IMR-90 (cell line): ENCODE data around the gene S1PR4. TPM values are rescaled to one million over a fixed set of nuclear protein-coding genes. Genes with fewer than 3 reads are reported as not detected.

Experiments
- ATAC-seq: fragments of 200-7000 bp; cut with Tn5 transposase; 2 replicates; pipeline ENCODE4 v1.9.1; 2020; ENCODE audit warnings: low read depth, mild to moderate bottlenecking, moderate library complexity
- BruUV-seq: library from RNA; stranded (reverse); fragments of 400-500 nt; replicated peaks from 2 replicates; lab custom pipeline; 2021; lab: Mats Ljungman, UMichigan
- CTCF ChIA-PET: fragments of 300-600 bp; formaldehyde crosslinking; extraction: SDS; loops from one replicate; lab custom pipeline; 2021; ENCODE audit warnings: antibody characterized with exemption; lab: Yijun Ruan, JAX
- POLR2A ChIA-PET: fragments of 300-600 bp; sonication (Branson Sonifier 250); formaldehyde crosslinking; loops from one replicate; lab custom pipeline; 2022; ENCODE audit warnings: antibody characterized with exemption; ENCODE audit not compliant: unreplicated experiment; lab: Charles Lee
- DNase-seq: peaks from one replicate; pipeline ENCODE4 v3.0.0; 2013
- H2AFZ ChIP-seq: replicated peaks from 2 replicates; pipeline ENCODE3; 2013; ENCODE audit warnings: low read length, mild to moderate bottlenecking; ENCODE audit not compliant: poor library complexity
- H2AK5ac ChIP-seq: 2 replicates; pipeline ENCODE4 v1.6.1; 2013; ENCODE audit warnings: low read depth, low read length, inconsistent platforms
- H2AK9ac ChIP-seq: replicated peaks from 2 replicates; pipeline ENCODE3; 2013; ENCODE audit warnings: mild to moderate bottlenecking, low read depth, low read length, moderate library complexity; ENCODE audit not compliant: poor library complexity
- H2BK120ac ChIP-seq: 2 replicates; pipeline ENCODE4 v1.6.1; 2013; ENCODE audit warnings: low read depth, low read length, inconsistent platforms
- H2BK15ac ChIP-seq: 3 replicates; pipeline ENCODE4 v1.6.1; 2013; ENCODE audit warnings: low read depth, low read length, inconsistent platforms
- H2BK20ac ChIP-seq: 2 replicates; pipeline ENCODE4 v1.6.1; 2013; ENCODE audit warnings: low read depth, mild to moderate bottlenecking, inconsistent platforms, low read length, moderate library complexity
- H2BK5ac ChIP-seq: 2 replicates; pipeline ENCODE4 v1.6.1; 2013; ENCODE audit warnings: mild to moderate bottlenecking, low read depth, low read length, inconsistent platforms; ENCODE audit not compliant: poor library complexity, severe bottlenecking
- H3K14ac ChIP-seq: replicated peaks from 2 replicates; pipeline ENCODE4 v1.6.1; 2013; ENCODE audit warnings: low read depth, low read length, inconsistent platforms
- H3K18ac ChIP-seq: 2 replicates; pipeline ENCODE4 v1.6.1; 2013; ENCODE audit warnings: low read depth, low read length, control low read depth
- H3K23ac ChIP-seq: 2 replicates; pipeline ENCODE4 v1.6.1; 2013; ENCODE audit warnings: low read depth, low read length, inconsistent platforms
- H3K27ac ChIP-seq: 2 replicates; pipeline ENCODE4 v1.5.1; 2013; ENCODE audit warnings: mild to moderate bottlenecking, control low read depth, low read length; ENCODE audit not compliant: insufficient read depth
- H3K27me3 ChIP-seq: 2 replicates; pipeline ENCODE4 v1.6.1; 2013; ENCODE audit warnings: low read length; ENCODE audit not compliant: control insufficient read depth, insufficient read depth
- H3K36me3 ChIP-seq: 2 replicates; pipeline ENCODE4 v1.6.1; 2013; ENCODE audit warnings: low read length, mixed read lengths; ENCODE audit not compliant: control insufficient read depth, insufficient read depth
- H3K4ac ChIP-seq: 2 replicates; pipeline ENCODE4 v1.6.1; 2013; ENCODE audit warnings: low read depth, low read length, inconsistent platforms
- H3K4me1 ChIP-seq: 2 replicates; pipeline ENCODE4 v1.6.1; 2013; ENCODE audit warnings: low read length, mixed read lengths; ENCODE audit not compliant: control insufficient read depth, insufficient read depth
- H3K4me2 ChIP-seq: 2 replicates; pipeline ENCODE4 v1.6.1; 2013; ENCODE audit warnings: low read depth, mild to moderate bottlenecking, control low read depth, low read length, moderate library complexity
- H3K4me3 ChIP-seq: 2 replicates; pipeline ENCODE4 v1.5.1; 2013; ENCODE audit warnings: low read depth, mild to moderate bottlenecking, control low read depth, low read length, moderate library complexity; ENCODE audit not compliant: insufficient read depth
- H3K56ac ChIP-seq: 2 replicates; pipeline ENCODE4 v1.6.1; 2013; ENCODE audit warnings: low read length, inconsistent platforms; ENCODE audit not compliant: insufficient read depth; ENCODE audit errors: extremely low read depth
- H3K79me1 ChIP-seq, 2 experiments: 2 replicates each; pipeline ENCODE4 v1.6.1; 2013; ENCODE audit warnings: low read length in 2 of 2, inconsistent platforms in 1 of 2, low read depth in 1 of 2
- H3K9ac ChIP-seq: 2 replicates; pipeline ENCODE4 v1.6.1; 2013; ENCODE audit warnings: low read depth, low read length, control low read depth
- H3K9me1 ChIP-seq: 2 replicates; pipeline ENCODE4 v1.6.1; 2013; ENCODE audit warnings: low read length, inconsistent platforms; ENCODE audit not compliant: insufficient read depth
- H3K9me3 ChIP-seq: 2 replicates; pipeline ENCODE4 v1.6.1; 2013; ENCODE audit warnings: low read length; ENCODE audit not compliant: control insufficient read depth, insufficient read depth
- H4K20me1 ChIP-seq: 2 replicates; pipeline ENCODE4 v1.6.1; 2013; ENCODE audit warnings: low read length, inconsistent platforms; ENCODE audit not compliant: insufficient read depth
- H4K5ac ChIP-seq: 2 replicates; pipeline ENCODE4 v1.6.1; 2013; ENCODE audit warnings: mild to moderate bottlenecking, low read depth, low read length, control low read depth
- H4K8ac ChIP-seq, 2 experiments: 2 replicates each; pipeline ENCODE4 v1.6.1; 2013; ENCODE audit warnings: low read depth in 2 of 2, low read length in 2 of 2, control low read depth in 1 of 2, inconsistent platforms in 1 of 2
- H4K91ac ChIP-seq: 2 replicates; pipeline ENCODE4 v1.6.1; 2013; ENCODE audit warnings: low read depth, low read length, inconsistent platforms; ENCODE audit not compliant: insufficient read depth
- CHD1 ChIP-seq: IDR thresholded peaks from 2 replicates; pipeline ENCODE4 v1.6.1; 2012; ENCODE audit warnings: low read depth, low read length, improper control_type of control experiment
- CTCF ChIP-seq: conservative IDR thresholded peaks from 2 replicates; pipeline ENCODE4 v1.5.1; 2012; ENCODE audit warnings: mild to moderate bottlenecking, low read depth, low read length, improper control_type of control experiment
- FOS ChIP-seq: fragments of 150-350 bp; IDR thresholded peaks from 2 replicates; pipeline ENCODE4 v1.6.1; 2016; ENCODE audit warnings: low read depth, low read length
- MAZ ChIP-seq: IDR thresholded peaks from 2 replicates; pipeline ENCODE4 v1.6.1; 2012; ENCODE audit warnings: low read depth, mild to moderate bottlenecking, low read length, improper control_type of control experiment, moderate library complexity, borderline replicate concordance
- NFE2L2 ChIP-seq: fragments of 150-350 bp; IDR thresholded peaks from 2 replicates; pipeline ENCODE4 v1.6.1; 2016; ENCODE audit warnings: low read depth, mild to moderate bottlenecking, low read length
- POLR2A ChIP-seq: IDR thresholded peaks from 2 replicates; pipeline ENCODE4 v1.6.1; 2012; ENCODE audit warnings: mild to moderate bottlenecking, low read depth, low read length
- RAD21 ChIP-seq: IDR thresholded peaks from 2 replicates; pipeline ENCODE4 v1.6.1; 2012; ENCODE audit warnings: low read length, improper control_type of control experiment
- RCOR1 ChIP-seq: IDR thresholded peaks from 2 replicates; pipeline ENCODE4 v1.6.1; 2012; ENCODE audit warnings: mild to moderate bottlenecking, low read length, improper control_type of control experiment; ENCODE audit not compliant: insufficient replicate concordance
- RFX5 ChIP-seq: IDR thresholded peaks from 2 replicates; pipeline ENCODE4 v1.8.0; 2012; ENCODE audit warnings: low read depth, mild to moderate bottlenecking, low read length, moderate library complexity
- WGBS, 2 experiments: methylation state at CpG; one replicate each; pipeline versions ENCODE4 v1.1.5 to v1.1.7; 2013; ENCODE audit warnings: missing lambda C conversion rate in 2 of 2; ENCODE audit not compliant: insufficient read length in 1 of 2; ENCODE audit errors: extremely low coverage in 2 of 2; 5-methylcytosine and 5-hydroxymethylcytosine counted together
- dilution Hi-C: fragments of 300-500 bp; cut with HindIII; formaldehyde crosslinking; loops from one replicate; pipeline ENCODE4 v1.14.3; 2018; ENCODE audit warnings: low sequenced_read_pairs; ENCODE audit not compliant: unreplicated experiment
- in situ Hi-C: fragments of 300-500 bp; cut with MboI; formaldehyde crosslinking; loops from 3 replicates; pipeline ENCODE4 v1.14.3; 2019; ENCODE audit warnings: low sequenced_read_pairs, inconsistent platforms, mixed read lengths
- intact Hi-C: fragments of 100-400 bp; cut with micrococcal nuclease; formaldehyde crosslinking; loops from 2 replicates; pipeline ENCODE4 v1.10.0; 2022
- polyA plus RNA-seq, 3 experiments: library from polyadenylated mRNA; depleted of rRNA; stranded (reverse); fragments of >200 nt; gene quantifications; 2 replicates each; pipeline ENCODE4 v1.2.3, GENCODE V29; 2012; ENCODE audit warnings: low replicate concordance in 1 of 3
- total RNA-seq: library from RNA; depleted of rRNA; stranded (reverse); fragments of >200 nt; gene quantifications from 2 replicates; pipeline ENCODE4 v1.2.3, GENCODE V29; 2012
- TF ChIP-seq, protein P1 (sequence below): fragments of 150-350 bp; IDR thresholded peaks from 2 replicates; pipeline ENCODE4 v1.6.1; 2017; ENCODE audit warnings: mild to moderate bottlenecking, antibody characterized with exemption, low read length, low read depth

Gene S1PR4
- total and polyA plus RNA-seq, 2 of the 4 experiments (the other 2 are of a cell fraction): not detected

GRCh38 chr19:3171894-3172672 lies 6.5 kb upstream of the S1PR4 start:
- no peaks in the 10 kb centered on the region for H3K36me3 ChIP-seq
- H2BK120ac ChIP-seq: no peak overlapping the region
- no peak overlapping the region for H3K27ac ChIP-seq
- peaks cover 5% of the 10 kb centered on the region; the same call in 1 of the 2 replicates for H3K9me1 ChIP-seq
- no peak overlapping the region for H4K91ac ChIP-seq
- ChIA-PET CTCF (no interaction called here), POLR2A (no interaction called here)
- no peaks in the 10 kb centered on the region for H3K9me3 ChIP-seq
- H3K4ac ChIP-seq: no peak overlapping the region
- no peaks in the 10 kb centered on the region; the same call in 1 of the 2 replicates for H3K27me3 ChIP-seq
- H4K5ac ChIP-seq: no peak overlapping the region
- dilution Hi-C loops: no loop called here
- H3K56ac ChIP-seq: no peak overlapping the region
- ATAC-seq (no peak; the same call in 1 of the 2 replicates), DNase-seq (no peak)
- H2AK9ac ChIP-seq: no peak overlapping the region
- no peak overlapping the region; the same call in 1 of the 2 replicates for H2AK5ac ChIP-seq
- intact Hi-C loops: no loop called here
- peaks cover 0 to 4% of the 10 kb centered on the region in 2 experiments; a peak in 1 of 4 replicates for H3K79me1 ChIP-seq
- H3K14ac ChIP-seq: no peak overlapping the region
- H4K8ac ChIP-seq: no peak overlapping the region
- H2BK5ac ChIP-seq: no peak overlapping the region
- H3K4me1 ChIP-seq: peaks cover 7% of the 10 kb centered on the region
- no peak overlapping the region for H3K9ac ChIP-seq
- no peak overlapping the region for H3K4me3 ChIP-seq
- H3K23ac ChIP-seq: no peak overlapping the region
- H2BK15ac ChIP-seq: no peak overlapping the region
- H2BK20ac ChIP-seq: no peak overlapping the region
- in situ Hi-C loops: no loop called here
- H2AFZ ChIP-seq: no peak overlapping the region
- no peaks in the 10 kb centered on the region for H4K20me1 ChIP-seq
- H3K4me2 ChIP-seq: no peak overlapping the region
- WGBS, 2 experiments: 71% methylated on average over 15 of the region's 15 CpGs; no CpG with 5 or more reads in 1 of the 2 experiments
- no TSS peak for BruUV-seq
- H3K18ac ChIP-seq: no peak overlapping the region
- TF ChIP-seq, protein P1, sequence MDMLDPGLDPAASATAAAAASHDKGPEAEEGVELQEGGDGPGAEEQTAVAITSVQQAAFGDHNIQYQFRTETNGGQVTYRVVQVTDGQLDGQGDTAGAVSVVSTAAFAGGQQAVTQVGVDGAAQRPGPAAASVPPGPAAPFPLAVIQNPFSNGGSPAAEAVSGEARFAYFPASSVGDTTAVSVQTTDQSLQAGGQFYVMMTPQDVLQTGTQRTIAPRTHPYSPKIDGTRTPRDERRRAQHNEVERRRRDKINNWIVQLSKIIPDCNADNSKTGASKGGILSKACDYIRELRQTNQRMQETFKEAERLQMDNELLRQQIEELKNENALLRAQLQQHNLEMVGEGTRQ: no peak
- TF ChIP-seq CHD1 (no peak), NFE2L2 (no peak), MAZ (no peak), RFX5 (no peak), RAD21 (no peak), RCOR1 (no peak), FOS (no peak), POLR2A (no peak), CTCF (no peak)
